GM12801 (cell line): Measurements from ENCODE around the gene APOBEC3A.

Experiments used
- TF ChIP-seq, protein P1 (sequence below): IDR thresholded peaks from one replicate; pipeline ENCODE4 v1.5.1; 2011; ENCODE audit warnings: control low read depth; ENCODE audit not compliant: insufficient read length; ENCODE audit errors: extremely low read depth

The APOBEC3A gene

DNA sequence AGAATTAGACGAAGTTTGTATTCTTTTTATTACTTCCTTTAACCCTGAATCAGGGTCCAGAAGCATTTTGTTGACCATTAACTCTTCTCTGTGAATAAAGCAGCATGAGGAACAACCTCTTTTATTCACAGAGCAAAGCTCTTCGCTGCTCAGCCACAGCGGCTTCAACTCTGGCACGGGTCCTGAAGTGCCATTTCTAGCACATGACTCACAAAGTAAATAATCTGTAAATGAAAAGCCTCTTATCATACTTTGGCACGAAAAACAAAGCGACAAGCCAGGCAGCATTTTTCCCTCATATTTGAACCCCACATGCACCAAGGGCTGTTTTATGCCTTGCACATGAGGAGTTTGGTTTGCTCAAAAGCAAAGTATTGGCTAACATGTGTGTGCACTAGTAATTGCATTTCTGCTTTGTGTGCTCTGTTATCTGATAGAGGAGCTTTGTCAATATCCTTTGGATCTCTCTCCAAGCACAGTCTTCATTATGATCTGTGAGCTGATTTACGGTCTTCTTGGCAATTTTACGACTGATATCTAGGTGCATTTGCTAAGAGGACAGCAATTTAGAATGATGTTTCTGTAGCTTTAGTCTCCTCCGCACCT lies 33.0 kb upstream of the APOBEC3A start:
- TF ChIP-seq, protein P1, sequence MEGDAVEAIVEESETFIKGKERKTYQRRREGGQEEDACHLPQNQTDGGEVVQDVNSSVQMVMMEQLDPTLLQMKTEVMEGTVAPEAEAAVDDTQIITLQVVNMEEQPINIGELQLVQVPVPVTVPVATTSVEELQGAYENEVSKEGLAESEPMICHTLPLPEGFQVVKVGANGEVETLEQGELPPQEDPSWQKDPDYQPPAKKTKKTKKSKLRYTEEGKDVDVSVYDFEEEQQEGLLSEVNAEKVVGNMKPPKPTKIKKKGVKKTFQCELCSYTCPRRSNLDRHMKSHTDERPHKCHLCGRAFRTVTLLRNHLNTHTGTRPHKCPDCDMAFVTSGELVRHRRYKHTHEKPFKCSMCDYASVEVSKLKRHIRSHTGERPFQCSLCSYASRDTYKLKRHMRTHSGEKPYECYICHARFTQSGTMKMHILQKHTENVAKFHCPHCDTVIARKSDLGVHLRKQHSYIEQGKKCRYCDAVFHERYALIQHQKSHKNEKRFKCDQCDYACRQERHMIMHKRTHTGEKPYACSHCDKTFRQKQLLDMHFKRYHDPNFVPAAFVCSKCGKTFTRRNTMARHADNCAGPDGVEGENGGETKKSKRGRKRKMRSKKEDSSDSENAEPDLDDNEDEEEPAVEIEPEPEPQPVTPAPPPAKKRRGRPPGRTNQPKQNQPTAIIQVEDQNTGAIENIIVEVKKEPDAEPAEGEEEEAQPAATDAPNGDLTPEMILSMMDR, result no peak

DNA sequence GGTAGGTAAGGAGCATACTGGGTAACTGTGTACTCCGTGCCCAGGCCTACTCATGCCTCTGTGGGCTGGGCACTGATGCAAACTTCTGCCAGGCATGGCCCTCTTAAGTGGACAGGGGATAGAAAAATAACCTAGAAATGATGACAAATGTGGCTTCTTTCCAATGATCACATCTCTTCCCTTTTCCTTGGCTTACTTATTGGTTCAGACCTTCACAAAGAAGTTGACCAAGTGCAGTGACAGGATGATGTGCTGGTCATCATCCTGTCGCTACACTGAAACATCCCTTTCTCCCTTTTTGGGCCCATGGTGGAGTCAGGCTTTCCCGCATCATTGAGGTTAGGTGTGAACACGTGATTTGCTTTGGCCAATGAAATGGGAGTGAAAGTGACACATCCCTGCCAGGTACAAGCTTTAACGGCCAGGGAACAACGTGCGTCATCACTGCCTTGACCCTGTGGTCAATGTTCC lies 31.8 kb upstream of the APOBEC3A start:
- TF ChIP-seq, protein P1, result no peak

DNA sequence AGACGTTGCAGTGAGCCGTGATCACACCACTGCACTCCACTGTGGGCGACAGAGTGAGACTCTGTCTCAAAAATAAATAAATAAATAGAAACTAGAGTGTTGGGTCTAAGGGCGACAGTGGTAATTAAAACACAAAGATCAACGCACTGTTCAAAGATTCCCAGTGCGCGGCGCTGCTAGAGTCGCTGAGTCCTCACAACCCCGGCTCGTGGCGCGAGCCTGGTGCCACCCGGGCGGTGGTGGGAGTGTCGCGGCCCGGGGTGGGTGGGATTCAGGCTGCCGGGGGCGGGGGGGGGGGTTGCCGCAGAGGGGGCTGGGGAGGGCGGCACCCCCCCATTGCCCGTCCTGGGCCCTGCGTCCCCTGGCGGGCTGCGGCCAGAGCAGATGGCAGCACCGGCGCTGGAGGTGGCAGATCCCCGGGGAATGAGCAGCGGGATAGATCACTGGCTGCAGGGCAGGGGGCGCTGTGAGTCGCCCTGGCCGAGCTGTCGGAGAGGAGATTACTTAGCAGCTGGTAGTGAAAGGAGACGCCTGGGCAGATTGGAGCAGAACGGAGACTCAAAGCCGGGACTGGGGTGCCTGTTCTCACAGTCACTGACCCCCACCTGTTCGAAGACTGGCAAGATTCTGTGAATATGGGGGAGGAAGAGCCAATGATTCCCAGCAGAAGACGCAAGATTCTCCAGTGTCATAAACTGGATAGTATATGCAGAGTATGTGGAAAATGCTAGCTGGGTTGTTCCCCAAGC lies 30.2 kb upstream of the APOBEC3A start:
- TF ChIP-seq, protein P1, result no peak

DNA sequence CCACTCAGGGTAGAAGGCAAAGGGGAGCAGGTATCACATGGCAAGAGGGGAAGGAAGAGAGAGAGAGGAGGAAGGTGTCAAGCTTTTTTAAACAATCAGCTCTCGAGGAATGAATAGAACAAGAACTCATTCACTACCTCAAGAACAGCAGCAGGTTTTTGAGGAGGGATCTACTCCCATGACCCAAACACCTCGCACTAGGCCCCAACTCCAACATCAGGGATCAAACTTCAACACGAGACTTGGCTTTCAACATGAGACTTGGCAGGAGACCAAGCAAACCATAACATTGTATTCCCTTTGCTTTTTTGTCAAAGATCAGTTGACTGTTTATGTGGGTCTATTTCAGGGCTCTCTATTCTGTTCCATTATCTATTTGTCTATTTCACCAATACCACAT lies 26.9 kb upstream of the APOBEC3A start:
- TF ChIP-seq, protein P1, result no peak

DNA sequence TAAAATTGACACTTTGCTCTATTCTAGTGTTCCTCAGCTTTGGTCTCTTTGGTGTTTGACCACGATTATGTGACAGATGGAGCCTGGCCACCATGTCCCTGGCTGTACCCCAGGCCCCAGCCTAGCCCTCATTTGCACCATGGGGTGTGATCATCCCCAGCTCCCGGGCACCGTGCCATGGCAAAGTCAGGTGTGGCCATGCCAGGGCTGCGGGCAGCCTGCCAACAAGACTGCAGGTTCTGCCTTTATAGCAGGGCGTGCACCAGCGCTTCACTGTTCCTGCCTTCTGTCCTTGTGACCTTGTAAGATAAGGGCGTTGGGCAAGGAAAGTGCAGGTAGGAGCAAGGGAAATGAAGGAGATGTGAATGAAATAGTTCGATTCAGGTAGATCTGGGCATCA lies 22.4 kb upstream of the APOBEC3A start:
- TF ChIP-seq, protein P1, result no peak

DNA sequence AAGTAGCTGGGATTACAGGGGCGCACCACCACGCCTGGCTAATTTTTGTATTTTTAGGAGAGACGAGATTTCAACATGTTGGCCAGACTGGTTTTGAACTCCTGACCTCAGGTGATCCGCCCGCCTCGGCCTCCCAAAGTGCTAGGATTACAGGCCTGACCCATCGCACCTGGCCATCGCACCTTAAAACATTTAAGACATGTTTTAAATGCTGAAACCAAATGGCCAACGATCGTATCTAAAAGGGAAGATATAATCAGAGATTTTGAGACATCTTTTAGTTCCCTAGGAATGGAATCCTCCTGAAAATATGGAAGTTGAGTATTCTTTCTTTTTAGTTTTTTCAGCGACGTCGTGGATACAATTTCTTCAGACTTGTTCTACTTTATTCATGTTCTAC lies 21.8 kb upstream of the APOBEC3A start:
- TF ChIP-seq, protein P1, result no peak

DNA sequence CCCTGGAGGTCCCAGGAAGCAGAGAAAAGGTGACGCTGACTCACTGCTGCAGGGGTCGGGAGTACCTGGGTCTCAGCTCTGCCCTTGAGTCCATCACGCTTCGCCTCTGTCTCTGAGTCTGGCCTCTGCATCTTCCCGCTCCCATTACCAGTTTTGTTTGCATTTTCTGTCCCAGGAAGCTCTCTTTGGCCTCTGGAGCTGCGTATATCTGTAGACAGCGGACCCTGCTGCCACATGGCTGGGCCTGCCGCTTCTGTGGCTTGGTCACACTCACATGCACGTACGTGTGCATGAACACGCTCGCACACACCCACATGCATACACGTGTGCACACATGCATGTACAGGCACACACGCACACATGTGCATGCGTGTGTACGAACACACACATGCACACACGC lies 20.8 kb upstream of the APOBEC3A start:
- TF ChIP-seq, protein P1, result no peak
